Karpas-422 (cell line): ENCODE results near the gene OSR1. TPM values are rescaled to one million over a fixed set of nuclear protein-coding genes. Genes with fewer than 3 reads are reported as not detected.

Experiments
- small RNA-seq: library from RNA; depleted of rRNA; stranded (forward); fragments of <200 nt; gene quantifications from one replicate; pipeline ENCODE3, GENCODE V24; 2014
- total RNA-seq: library from RNA; depleted of rRNA; stranded (reverse); fragments of >200 nt; shearing (Covaris generic); gene quantifications from 2 replicates; pipeline ENCODE4 v1.2.3, GENCODE V29; 2014; ENCODE audit warnings: low replicate concordance

OSR1 gene
- total RNA-seq, 1 experiment from 2014 or later: not detected

Small RNA genes lying within 50 kb of the gene (small RNA-seq; reads per million reads assigned to genes)
- not detected for gene MIR4757
